H1 (cell line): ENCODE measurements around the gene BTAF1. TPM values are rescaled to one million over a fixed set of nuclear protein-coding genes. Genes with fewer than 3 reads are reported as not detected.

Source experiments
- CTCF ChIA-PET: fragments of 300-600 bp; sonication (Branson Sonifier 250); formaldehyde crosslinking; loops from one replicate; lab custom pipeline; 2021; ENCODE audit not compliant: partially characterized antibody; lab: Charles Lee
- POLR2A ChIA-PET: fragments of 300-600 bp; sonication (Branson Sonifier 250); formaldehyde crosslinking; loops from one replicate; lab custom pipeline; 2021; ENCODE audit warnings: inconsistent platforms; ENCODE audit not compliant: partially characterized antibody; lab: Charles Lee
- DNase-seq, 2 experiments: peaks; one replicate each; pipeline versions ENCODE4 v3.0.0 to v3.0.0-alpha.2; 2010 to 2022; ENCODE audit warnings: low spot score in 2 of 2, low read depth in 1 of 2, mixed read lengths in 1 of 2
- FAIRE-seq: peaks from 2 replicates; lab custom pipeline; 2011; peaks lifted over from hg19 to GRCh38; lab: Jason Lieb, UNC
- H2AFZ ChIP-seq: 2 replicates; pipeline ENCODE4 v1.8.1; 2012; ENCODE audit warnings: low read length, inconsistent platforms
- H2AK5ac ChIP-seq: 2 replicates; pipeline ENCODE4 v1.6.1; 2013; ENCODE audit warnings: low read depth, low read length
- H2BK120ac ChIP-seq: replicated peaks from 2 replicates; pipeline ENCODE3; 2013; ENCODE audit warnings: low read depth, low read length, inconsistent platforms
- H2BK12ac ChIP-seq: 2 replicates; pipeline ENCODE4 v1.6.1; 2013; ENCODE audit warnings: low read depth, low read length
- H2BK15ac ChIP-seq: 2 replicates; pipeline ENCODE4 v1.6.1; 2013; ENCODE audit warnings: low read length
- H2BK20ac ChIP-seq: 2 replicates; pipeline ENCODE4 v1.6.1; 2013; ENCODE audit warnings: low read length
- H2BK5ac ChIP-seq: 2 replicates; pipeline ENCODE4 v1.6.1; 2013; ENCODE audit warnings: low read depth, low read length
- H3K14ac ChIP-seq: 2 replicates; pipeline ENCODE4 v1.6.1; 2013; ENCODE audit warnings: inconsistent platforms; ENCODE audit not compliant: insufficient read length
- H3K18ac ChIP-seq: 2 replicates; pipeline ENCODE4 v1.6.1; 2013; ENCODE audit warnings: low read length; ENCODE audit errors: extremely low read depth
- H3K23ac ChIP-seq: 2 replicates; pipeline ENCODE4 v1.6.1; 2013; ENCODE audit warnings: inconsistent platforms; ENCODE audit not compliant: insufficient read length
- H3K23me2 ChIP-seq: 2 replicates; pipeline ENCODE4 v1.6.1; 2013; ENCODE audit warnings: low read depth, low read length
- H3K27ac ChIP-seq: 2 replicates; pipeline ENCODE4 v1.6.1; 2011; ENCODE audit warnings: low read depth, low read length, inconsistent platforms
- H3K27me3 ChIP-seq, 4 experiments: replicated peaks in 1 of 4; 1 replicate in 1 of 4; 2 replicates in 3 of 4; pipeline versions ENCODE4 v1.6.1 to v1.8.1; 2011 to 2013; ENCODE audit warnings: low read length in 3 of 4, mild to moderate bottlenecking in 3 of 4, inconsistent platforms in 2 of 4, mixed read lengths in 2 of 4, moderate library complexity in 1 of 4; ENCODE audit not compliant: control insufficient read depth in 3 of 4, insufficient read depth in 3 of 4; ENCODE audit errors: extremely low read depth in 1 of 4
- H3K36me3 ChIP-seq, 4 experiments: 2 replicates each; pipeline versions ENCODE4 v1.6.1 to v1.8.1; 2011 to 2013; ENCODE audit warnings: mild to moderate bottlenecking in 4 of 4, low read length in 3 of 4, moderate library complexity in 2 of 4, control low read depth in 1 of 4, inconsistent platforms in 1 of 4; ENCODE audit not compliant: insufficient read depth in 4 of 4, control insufficient read depth in 2 of 4
- H3K4ac ChIP-seq: replicated peaks from 2 replicates; pipeline ENCODE3; 2013; ENCODE audit warnings: low read length, low read depth, mixed read lengths, inconsistent platforms; ENCODE audit not compliant: insufficient read length
- H3K4me1 ChIP-seq, 4 experiments: replicated peaks in 1 of 4; 1 replicate in 1 of 4; 2 replicates in 3 of 4; pipeline versions ENCODE4 v1.6.1 to v1.8.1; 2011 to 2013; ENCODE audit warnings: low read length in 3 of 4, inconsistent platforms in 2 of 4, mixed read lengths in 1 of 4; ENCODE audit not compliant: insufficient read depth in 4 of 4, control insufficient read depth in 3 of 4
- H3K4me2 ChIP-seq, 2 experiments: 2 replicates each; pipeline versions ENCODE4 v1.6.1 to v1.8.1; 2011 to 2013; ENCODE audit warnings: low read depth in 2 of 2, low read length in 2 of 2, control low read depth in 1 of 2, inconsistent platforms in 1 of 2, mild to moderate bottlenecking in 1 of 2; ENCODE audit not compliant: insufficient read depth in 1 of 2
- H3K4me3 ChIP-seq, 4 experiments: fragments of 200-600, 300-600 bp in 1 of 4; sonication (generic), shearing (Covaris generic), sonication (Bioruptor Twin) in 1 of 4; 2 replicates each; pipeline versions ENCODE4 v1.5.1 to v1.8.1; 2011 to 2016; ENCODE audit warnings: low read length in 4 of 4, low read depth in 3 of 4, control low read depth in 2 of 4, inconsistent platforms in 2 of 4, mild to moderate bottlenecking in 2 of 4, mixed read lengths in 1 of 4, moderate library complexity in 1 of 4; ENCODE audit not compliant: insufficient read depth in 2 of 4; ENCODE audit errors: extremely low read depth in 1 of 4
- H3K56ac ChIP-seq: replicated peaks from 2 replicates; pipeline ENCODE3; 2013; ENCODE audit warnings: low read depth, mild to moderate bottlenecking, mixed read lengths, low read length, inconsistent platforms; ENCODE audit not compliant: insufficient read length
- H3K79me1 ChIP-seq: 2 replicates; pipeline ENCODE4 v1.6.1; 2013; ENCODE audit warnings: low read depth, low read length, control low read depth
- H3K79me2 ChIP-seq, 2 experiments: 2 replicates each; pipeline versions ENCODE4 v1.6.1 to v1.8.1; 2012 to 2013; ENCODE audit warnings: low read length in 2 of 2, mild to moderate bottlenecking in 2 of 2, inconsistent platforms in 1 of 2; ENCODE audit not compliant: insufficient read depth in 2 of 2, control insufficient read depth in 1 of 2
- H3K9ac ChIP-seq, 4 experiments: replicated peaks in 1 of 4; 1 replicate in 1 of 4; 2 replicates in 3 of 4; pipeline versions ENCODE4 v1.6.1 to v1.8.1; 2011 to 2013; ENCODE audit warnings: low read depth in 3 of 4, low read length in 3 of 4, control low read depth in 2 of 4, mild to moderate bottlenecking in 2 of 4, moderate library complexity in 2 of 4, inconsistent platforms in 1 of 4; ENCODE audit errors: extremely low read depth in 1 of 4
- H3K9me3 ChIP-seq, 2 experiments: 2 replicates each; pipeline versions ENCODE4 v1.6.1 to v1.8.1; 2012 to 2013; ENCODE audit warnings: mild to moderate bottlenecking in 2 of 2, moderate library complexity in 2 of 2, control low read depth in 1 of 2, inconsistent platforms in 1 of 2, low read depth in 1 of 2, low read length in 1 of 2, mixed read lengths in 1 of 2; ENCODE audit not compliant: insufficient read depth in 2 of 2
- H4K20me1 ChIP-seq, 2 experiments: replicated peaks in 1 of 2; 2 replicates each; pipeline versions ENCODE3 to v1.8.1; 2011 to 2013; ENCODE audit warnings: inconsistent platforms in 2 of 2, low read length in 2 of 2, mild to moderate bottlenecking in 1 of 2; ENCODE audit not compliant: insufficient read depth in 2 of 2, control insufficient read depth in 1 of 2
- H4K5ac ChIP-seq: 2 replicates; pipeline ENCODE4 v1.6.1; 2013; ENCODE audit warnings: low read length, low read depth, mixed read lengths, inconsistent platforms; ENCODE audit not compliant: insufficient read length
- H4K8ac ChIP-seq: 2 replicates; pipeline ENCODE4 v1.8.0; 2013; ENCODE audit warnings: mild to moderate bottlenecking, moderate library complexity, low read length, inconsistent platforms; ENCODE audit not compliant: insufficient read depth; ENCODE audit errors: extremely low read depth
- H4K91ac ChIP-seq: replicated peaks from 2 replicates; pipeline ENCODE3; 2013; ENCODE audit warnings: low read length, mixed read lengths, inconsistent platforms; ENCODE audit not compliant: insufficient read length
- ASH2L ChIP-seq: fragments of 200-600, 300-600 bp; sonication (generic); IDR thresholded peaks from one replicate; pipeline ENCODE4 v1.7.1; 2017; ENCODE audit warnings: low read length
- KDM5A ChIP-seq: fragments of 200-600 bp; IDR thresholded peaks from 2 replicates; pipeline ENCODE4 v1.7.1; 2012; ENCODE audit warnings: mild to moderate bottlenecking, low read length, inconsistent platforms, mixed read lengths
- RBBP5 ChIP-seq: IDR thresholded peaks from 2 replicates; pipeline ENCODE4 v1.7.1; 2012; ENCODE audit warnings: low read depth, mild to moderate bottlenecking, inconsistent platforms, low read length, moderate library complexity, borderline replicate concordance
- RXRA ChIP-seq: IDR thresholded peaks from 2 replicates; pipeline ENCODE4 v1.6.1; 2011; ENCODE audit warnings: low read depth, mild to moderate bottlenecking, low read length, moderate library complexity; ENCODE audit not compliant: insufficient read depth
- TAF1 ChIP-seq: IDR thresholded peaks from 2 replicates; pipeline ENCODE4 v1.6.1; 2011; ENCODE audit warnings: mild to moderate bottlenecking, low read depth, low read length
- whole genome bisulfite sequencing, 2 experiments: shearing (Covaris generic) in 1 of 2; methylation state at CpG; one replicate each; pipeline versions ENCODE4 v1.1.6 to v1.1.7; 2013 to 2015; ENCODE audit warnings: low lambda C conversion rate in 2 of 2, mixed read lengths in 2 of 2, inconsistent platforms in 1 of 2, low coverage in 1 of 2, missing lambda C conversion rate in 1 of 2; ENCODE audit not compliant: insufficient replicate concordance in 2 of 2, insufficient coverage in 1 of 2, insufficient read length in 1 of 2; ENCODE audit errors: extremely low coverage in 1 of 2, missing lambda C conversion rate in 1 of 2; 5-methylcytosine and 5-hydroxymethylcytosine counted together
- polyA plus RNA-seq, 7 experiments: library from polyadenylated mRNA; depleted of rRNA in 3 of 7; stranded (reverse) in 5 of 7; unstranded in 2 of 7; fragments of >200 nt in 5 of 7; fragments of 200-250 nt in 2 of 7; gene quantifications; 1 replicate in 5 of 7; 2 replicates in 1 of 7; 4 replicates in 1 of 7; pipeline versions ENCODE4 v1.2.1 to v1.2.3, GENCODE V29; 2011 to 2013; ENCODE audit warnings: missing spikeins in 2 of 7, mixed read lengths in 2 of 7
- total RNA-seq: library from RNA; stranded (reverse); fragmentation: NEBNext Ultra II Directional; extraction: Animal tissue kit (Norgen Biotek cat#: 25700); gene quantifications from 2 replicates; pipeline ENCODE4 v1.2.1, GENCODE V29; 2021
- TF ChIP-seq, protein P1 (sequence below): IDR thresholded peaks from 2 replicates; pipeline ENCODE4 v1.6.1; 2012; ENCODE audit warnings: low read length, inconsistent platforms
- TF ChIP-seq, protein P2 (sequence below): IDR thresholded peaks from 2 replicates; pipeline ENCODE4 v1.6.1; 2011; ENCODE audit warnings: low read depth, mild to moderate bottlenecking, low read length; ENCODE audit not compliant: insufficient read depth

BTAF1 gene
- total and polyA plus RNA-seq, 2 of the 8 experiments (the other 6 are each of a cell fraction or from before 2014, with no cell fraction given): 24.5 to 39.1 TPM

DNA sequence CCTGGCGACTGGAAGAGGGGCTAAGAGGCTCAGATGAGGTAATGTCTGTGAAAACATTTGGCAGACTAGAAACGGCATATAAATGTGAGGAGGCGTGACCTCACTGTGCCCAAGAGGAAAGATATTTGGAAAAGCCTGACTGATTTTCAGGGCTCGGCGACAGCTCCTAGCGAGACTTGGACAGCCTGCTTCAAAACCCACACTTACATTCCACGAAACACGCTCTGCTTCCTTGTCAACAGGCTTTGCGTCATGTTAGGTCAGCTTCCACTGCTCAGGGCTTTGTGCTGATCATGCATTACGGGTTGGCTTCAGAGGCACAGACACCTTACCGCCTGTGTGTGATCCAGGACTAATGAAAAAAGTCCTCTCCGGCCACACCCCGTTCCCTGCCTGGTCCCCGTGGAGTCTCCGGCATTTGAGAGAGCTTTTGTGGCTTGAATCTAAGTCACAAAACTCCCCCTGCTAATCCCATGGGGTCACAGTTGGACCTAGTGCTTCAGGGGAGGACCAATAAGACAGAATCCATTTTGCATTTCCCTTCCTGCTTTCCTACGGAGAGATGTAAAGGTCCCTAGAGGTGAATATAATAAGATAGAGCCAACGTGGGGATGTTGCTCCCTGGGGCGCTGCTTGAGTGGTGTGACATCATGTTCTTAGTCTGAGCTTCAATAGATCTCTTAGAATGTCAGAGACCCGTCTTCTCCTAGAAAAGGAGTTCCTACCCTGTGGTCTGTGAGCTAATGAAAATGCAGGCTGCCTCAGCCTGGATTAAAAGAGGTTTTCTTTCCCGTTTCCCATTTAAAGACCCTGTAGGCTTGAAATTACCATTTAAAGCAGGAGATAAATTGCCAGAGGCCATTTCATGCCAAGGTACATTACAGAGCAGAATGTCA lies 39.8 kb upstream of the BTAF1 start:
- H3K4ac ChIP-seq: peak overlapping the region; percentile 96
- H3K9me3 ChIP-seq: no peaks in the 10 kb centered on the region
- peak overlapping the region; percentile 61 for H4K5ac ChIP-seq
- no peaks in the 10 kb centered on the region for H3K79me2 ChIP-seq
- peak overlapping the region; percentile 45; the same call in 1 of the 2 replicates for H2AFZ ChIP-seq
- peak overlapping the region; percentile 64 for H3K18ac ChIP-seq
- peak overlapping the region; percentile 62 for H3K56ac ChIP-seq
- H3K27ac ChIP-seq: peak overlapping the region; percentile 51; the same call in 1 of the 2 replicates
- peak overlapping the region; percentile 94; the same call in 1 of the 2 replicates for H2BK20ac ChIP-seq
- H2AK5ac ChIP-seq: peak overlapping the region; percentile 55
- ChIA-PET POLR2A (interaction anchor here (0.7 to 3.4 kb wide), 8 partner anchors 10 to 515 kb away, joined by 3 to 22 read pairs (median 3); partner anchors contain the start of genes FGFBP3 and TNKS2), CTCF (interaction anchor here (1.3 to 3.0 kb wide), 3 partner anchors 18 to 28 kb away, joined by 3 to 10 read pairs (median 3); partner anchors contain the start of gene FGFBP3)
- peak overlapping the region; percentile 84; the same call in 1 of the 2 replicates for H2BK15ac ChIP-seq
- peak overlapping the region; percentile 46 to 52; a peak in 3 of 4 replicates for H3K4me2 ChIP-seq
- H2BK12ac ChIP-seq: peak overlapping the region; percentile 72
- no peak overlapping the region; the same call in 1 of the 2 replicates for H4K8ac ChIP-seq
- H3K4me1 ChIP-seq: peaks cover 11 to 39% (median 33%) of the 10 kb centered on the region in 4 experiments
- H4K91ac ChIP-seq: peak overlapping the region; percentile 96
- FAIRE-seq (peak; percentile 81), DNase-seq (no peak)
- H3K23ac ChIP-seq: no peak overlapping the region
- no peaks in the 10 kb centered on the region for H4K20me1 ChIP-seq
- H3K36me3 ChIP-seq: no peaks in the 10 kb centered on the region
- H2BK5ac ChIP-seq: peak overlapping the region; percentile 77
- H3K14ac ChIP-seq: peak overlapping the region; percentile 98
- no peaks in the 10 kb centered on the region for H3K23me2 ChIP-seq
- H3K27me3 ChIP-seq: no peaks in the 10 kb centered on the region
- H3K79me1 ChIP-seq: no peaks in the 10 kb centered on the region
- H3K9ac ChIP-seq: peak overlapping the region in 2 of 4 experiments; percentile 5 to 14; a peak in 3 of 7 replicates
- peak overlapping the region in 2 of 4 experiments; percentile 7 to 19; a peak in 6 of 8 replicates for H3K4me3 ChIP-seq
- whole genome bisulfite sequencing, 2 experiments: 34% methylated on average over 20 of the region's 20 CpGs; no CpG with 5 or more reads in 1 of the 2 experiments
- peak overlapping the region; percentile 99 for H2BK120ac ChIP-seq
- TF ChIP-seq, protein P1, sequence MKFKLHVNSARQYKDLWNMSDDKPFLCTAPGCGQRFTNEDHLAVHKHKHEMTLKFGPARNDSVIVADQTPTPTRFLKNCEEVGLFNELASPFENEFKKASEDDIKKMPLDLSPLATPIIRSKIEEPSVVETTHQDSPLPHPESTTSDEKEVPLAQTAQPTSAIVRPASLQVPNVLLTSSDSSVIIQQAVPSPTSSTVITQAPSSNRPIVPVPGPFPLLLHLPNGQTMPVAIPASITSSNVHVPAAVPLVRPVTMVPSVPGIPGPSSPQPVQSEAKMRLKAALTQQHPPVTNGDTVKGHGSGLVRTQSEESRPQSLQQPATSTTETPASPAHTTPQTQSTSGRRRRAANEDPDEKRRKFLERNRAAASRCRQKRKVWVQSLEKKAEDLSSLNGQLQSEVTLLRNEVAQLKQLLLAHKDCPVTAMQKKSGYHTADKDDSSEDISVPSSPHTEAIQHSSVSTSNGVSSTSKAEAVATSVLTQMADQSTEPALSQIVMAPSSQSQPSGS: peak; percentile 70; the same call in 1 of the 2 replicates
- TF ChIP-seq RBBP5: 0 out of 2 replicates have a peak, but pooled peaks have one; percentile 25
- peak; percentile 45; the same call in 1 of the 2 replicates for TF ChIP-seq TAF1
- peak; percentile 30 for TF ChIP-seq ASH2L
- TF ChIP-seq KDM5A: no peak
- no peak for TF ChIP-seq RXRA
- TF ChIP-seq, protein P2, sequence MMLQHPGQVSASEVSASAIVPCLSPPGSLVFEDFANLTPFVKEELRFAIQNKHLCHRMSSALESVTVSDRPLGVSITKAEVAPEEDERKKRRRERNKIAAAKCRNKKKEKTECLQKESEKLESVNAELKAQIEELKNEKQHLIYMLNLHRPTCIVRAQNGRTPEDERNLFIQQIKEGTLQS: no peak
